Measurements from ENCODE around the gene RPS27.
"Not testable (repeated sequence)": the region's sequence is repeated elsewhere in the genome, so short reads cannot be mapped to it uniquely, and the experiment has no call there.

RPS27 gene

GRCh38 chr1:153981735-153982134, 8.8 kb upstream of the RPS27 start:
- H3K4me3 ChIP-seq (ENCODE audit: low read length in 2 of 2); H3K4ac ChIP-seq (ENCODE audit: low read length); H3K14ac ChIP-seq (ENCODE audit: low read length); DNase-seq (ENCODE audit: low spot score); H3K9ac ChIP-seq (ENCODE audit: low read depth, low read length, poor library complexity); H2BK5ac ChIP-seq (ENCODE audit: low read length); H4K91ac ChIP-seq (ENCODE audit: low read depth, low read length, poor library complexity); H3K18ac ChIP-seq (ENCODE audit: low read length); H2BK15ac ChIP-seq (ENCODE audit: low read length); H2BK120ac ChIP-seq (ENCODE audit: low read depth, low read length); H3K23ac ChIP-seq (ENCODE audit: low read depth, low read length, poor library complexity); H4K8ac ChIP-seq (ENCODE audit: low read depth, low read length); H3K27ac ChIP-seq (replicated peaks; ENCODE audit: low read length); H3K79me1 ChIP-seq (ENCODE audit: low read depth, low read length); H3K9me3 ChIP-seq (replicated peaks in 1 of 2; ENCODE audit: control insufficient read depth in 2 of 2, insufficient read depth in 1 of 2, low read depth in 1 of 2, low read length in 2 of 2); H2BK12ac ChIP-seq (ENCODE audit: low read length); H2AK5ac ChIP-seq (ENCODE audit: low read depth, low read length); H3K4me2 ChIP-seq (ENCODE audit: insufficient read depth, low read length, poor library complexity, severe bottlenecking); H2AFZ ChIP-seq (ENCODE audit: low read length); H3K27me3 ChIP-seq (ENCODE audit: control insufficient read depth in 3 of 3, insufficient read depth in 3 of 3, low read depth in 1 of 3, low read length in 3 of 3): not testable (repeated sequence)
- Histone ChIP-seq H3K36me3 (replicated peaks in 1 of 2; ENCODE audit: control insufficient read depth in 2 of 2, insufficient read depth in 2 of 2, low read length in 2 of 2) (peaks cover 7 to 54% of the 10 kb centered on the region in 2 donors), H3K4me1 (ENCODE audit: control insufficient read depth in 2 of 2, insufficient read depth in 1 of 2, low read depth in 1 of 2, low read length in 2 of 2) (peaks cover 6 to 10% of the 10 kb centered on the region in 2 donors)
- WGBS, 2 donors (ENCODE audit: extremely low coverage in 2 of 2, insufficient read length in 2 of 2, insufficient replicate concordance in 1 of 2) = no CpG with 5 or more reads among the region's 2 CpGs

- H3K4ac ChIP-seq (ENCODE audit: low read length) = no peak overlapping the region
- H3K4me2 ChIP-seq (ENCODE audit: insufficient read depth, low read length, poor library complexity, severe bottlenecking) = no peak overlapping the region
- H4K91ac ChIP-seq (ENCODE audit: low read depth, low read length, poor library complexity) = no peak overlapping the region
Measured at GRCh38 chr1:153984123-153984894, 6.3 kb upstream of the RPS27 start.

GRCh38 chr1:153985341-153985912, 5.1 kb upstream of the RPS27 start:
- H2BK12ac ChIP-seq (ENCODE audit: low read length) = no peak overlapping the region
- H3K27ac ChIP-seq (replicated peaks; ENCODE audit: low read length) = peak overlapping the region; percentile 17
- H3K14ac ChIP-seq (ENCODE audit: low read length) = no peak overlapping the region
- no peak overlapping the region for H4K8ac ChIP-seq (ENCODE audit: low read depth, low read length)
- no peak overlapping the region for H3K4ac ChIP-seq (ENCODE audit: low read length)
- WGBS, 2 donors (ENCODE audit: extremely low coverage in 2 of 2, insufficient read length in 2 of 2, insufficient replicate concordance in 1 of 2) = no CpG with 5 or more reads among the region's 7 CpGs
- no peak for DNase-seq (ENCODE audit: low spot score)
- peaks cover 6% of the 10 kb centered on the region in 2 donors for H3K4me1 ChIP-seq (ENCODE audit: control insufficient read depth in 2 of 2, insufficient read depth in 1 of 2, low read depth in 1 of 2, low read length in 2 of 2)
- H2AK5ac ChIP-seq (ENCODE audit: low read depth, low read length) = no peak overlapping the region
- no peak overlapping the region for H2BK15ac ChIP-seq (ENCODE audit: low read length)
- H3K9me3 ChIP-seq (replicated peaks in 1 of 2; ENCODE audit: control insufficient read depth in 2 of 2, insufficient read depth in 1 of 2, low read depth in 1 of 2, low read length in 2 of 2) = no peaks in the 10 kb centered on the region
- peak overlapping the region; percentile 76 for H3K23ac ChIP-seq (ENCODE audit: low read depth, low read length, poor library complexity)
- H3K79me1 ChIP-seq (ENCODE audit: low read depth, low read length) = no peaks in the 10 kb centered on the region
- peak overlapping the region; percentile 77 to 81 for H3K4me3 ChIP-seq (ENCODE audit: low read length in 2 of 2)
- H4K91ac ChIP-seq (ENCODE audit: low read depth, low read length, poor library complexity) = no peak overlapping the region
- peaks cover 7 to 40% of the 10 kb centered on the region in 2 donors for H3K36me3 ChIP-seq (replicated peaks in 1 of 2; ENCODE audit: control insufficient read depth in 2 of 2, insufficient read depth in 2 of 2, low read length in 2 of 2)
- peak overlapping the region; percentile 83 for H3K4me2 ChIP-seq (ENCODE audit: insufficient read depth, low read length, poor library complexity, severe bottlenecking)
- H2BK120ac ChIP-seq (ENCODE audit: low read depth, low read length) = no peak overlapping the region
- peak overlapping the region; percentile 90 for H3K9ac ChIP-seq (ENCODE audit: low read depth, low read length, poor library complexity)
- no peaks in the 10 kb centered on the region for H3K27me3 ChIP-seq (ENCODE audit: control insufficient read depth in 3 of 3, insufficient read depth in 3 of 3, low read depth in 1 of 3, low read length in 3 of 3)
- no peak overlapping the region for H3K18ac ChIP-seq (ENCODE audit: low read length)
- peak overlapping the region; percentile 85 for H2AFZ ChIP-seq (ENCODE audit: low read length)
- no peak overlapping the region for H2BK5ac ChIP-seq (ENCODE audit: low read length)

More at GRCh38 chr1:153984123-153984894, 6.3 kb upstream of the RPS27 start:
- DNase-seq (ENCODE audit: low spot score) = no peak
- Histone ChIP-seq H3K23ac (ENCODE audit: low read depth, low read length, poor library complexity) (no peak overlapping the region), H3K27ac (replicated peaks; ENCODE audit: low read length) (no peak overlapping the region), H2BK120ac (ENCODE audit: low read depth, low read length) (no peak overlapping the region), H3K4me1 (ENCODE audit: control insufficient read depth in 2 of 2, insufficient read depth in 1 of 2, low read depth in 1 of 2, low read length in 2 of 2) (peaks cover 6% of the 10 kb centered on the region in 2 donors), H3K14ac (ENCODE audit: low read length) (no peak overlapping the region), H3K9me3 (replicated peaks in 1 of 2; ENCODE audit: control insufficient read depth in 2 of 2, insufficient read depth in 1 of 2, low read depth in 1 of 2, low read length in 2 of 2) (no peaks in the 10 kb centered on the region), H3K4me3 (ENCODE audit: low read length in 2 of 2) (peak overlapping the region in 1 of 2 donors; percentile 81), H2BK15ac (ENCODE audit: low read length) (no peak overlapping the region), H3K79me1 (ENCODE audit: low read depth, low read length) (no peaks in the 10 kb centered on the region), H3K18ac (ENCODE audit: low read length) (no peak overlapping the region), H2BK5ac (ENCODE audit: low read length) (no peak overlapping the region), H3K27me3 (ENCODE audit: control insufficient read depth in 3 of 3, insufficient read depth in 3 of 3, low read depth in 1 of 3, low read length in 3 of 3) (no peaks in the 10 kb centered on the region), H3K36me3 (replicated peaks in 1 of 2; ENCODE audit: control insufficient read depth in 2 of 2, insufficient read depth in 2 of 2, low read length in 2 of 2) (peaks cover 7 to 46% of the 10 kb centered on the region in 2 donors), H2AFZ (ENCODE audit: low read length) (no peak overlapping the region), H2AK5ac (ENCODE audit: low read depth, low read length) (no peak overlapping the region), H4K8ac (ENCODE audit: low read depth, low read length) (no peak overlapping the region), H2BK12ac (ENCODE audit: low read length) (no peak overlapping the region), H3K9ac (ENCODE audit: low read depth, low read length, poor library complexity) (no peak overlapping the region)
- WGBS, 2 donors (ENCODE audit: extremely low coverage in 2 of 2, insufficient read length in 2 of 2, insufficient replicate concordance in 1 of 2) = no CpG with 5 or more reads among the region's 6 CpGs
